GF-D8 (cell line): Measurements from ENCODE around the gene EXOSC2.

Source experiments
- DNase-seq: peaks from one replicate; lab custom pipeline; 2025; lab: John Stamatoyannopoulos, UW

EXOSC2 gene, protein sequence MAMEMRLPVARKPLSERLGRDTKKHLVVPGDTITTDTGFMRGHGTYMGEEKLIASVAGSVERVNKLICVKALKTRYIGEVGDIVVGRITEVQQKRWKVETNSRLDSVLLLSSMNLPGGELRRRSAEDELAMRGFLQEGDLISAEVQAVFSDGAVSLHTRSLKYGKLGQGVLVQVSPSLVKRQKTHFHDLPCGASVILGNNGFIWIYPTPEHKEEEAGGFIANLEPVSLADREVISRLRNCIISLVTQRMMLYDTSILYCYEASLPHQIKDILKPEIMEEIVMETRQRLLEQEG

DNA sequence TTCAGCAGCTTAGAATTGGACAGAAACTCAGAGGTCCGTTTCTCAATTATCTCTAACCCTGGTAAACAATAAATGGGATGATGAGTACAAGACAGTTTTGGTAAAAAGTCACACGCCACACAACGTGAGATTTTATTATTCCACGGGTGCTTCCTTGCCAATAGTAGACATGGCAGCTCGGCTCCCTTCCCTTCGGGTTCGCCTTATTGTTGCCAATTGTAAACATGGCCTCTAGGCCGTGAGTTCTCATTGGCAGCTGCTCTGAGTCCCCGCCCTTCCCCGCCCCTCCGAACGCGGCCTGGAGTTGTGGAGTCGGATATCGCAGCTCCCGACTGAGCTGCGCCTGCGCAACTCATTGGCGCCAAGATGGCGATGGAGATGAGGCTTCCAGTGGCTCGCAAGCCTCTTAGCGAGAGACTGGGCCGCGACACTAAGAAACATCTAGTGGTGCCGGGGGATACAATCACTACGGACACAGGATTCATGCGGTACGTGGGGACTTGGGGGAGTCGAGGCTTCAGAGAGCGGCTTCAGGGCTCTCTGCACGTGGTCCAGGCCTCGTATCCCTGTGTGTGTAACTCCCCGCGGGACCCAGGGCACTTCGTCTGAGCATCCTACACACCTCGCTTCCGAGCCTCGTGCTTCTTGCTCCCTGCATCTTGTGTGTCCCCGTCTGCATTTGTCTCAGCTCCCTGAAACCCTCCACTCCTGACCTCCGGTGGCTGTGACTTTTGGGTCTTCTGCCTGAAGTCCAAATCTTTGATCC is at the start of gene EXOSC2:
Gene EXOSC2 (plus strand): TSS at position 355 of the 766 bp plus-strand sequence. CDS start 12 bp downstream, at position 367.
- DNase-seq = peak; percentile 91

DNA sequence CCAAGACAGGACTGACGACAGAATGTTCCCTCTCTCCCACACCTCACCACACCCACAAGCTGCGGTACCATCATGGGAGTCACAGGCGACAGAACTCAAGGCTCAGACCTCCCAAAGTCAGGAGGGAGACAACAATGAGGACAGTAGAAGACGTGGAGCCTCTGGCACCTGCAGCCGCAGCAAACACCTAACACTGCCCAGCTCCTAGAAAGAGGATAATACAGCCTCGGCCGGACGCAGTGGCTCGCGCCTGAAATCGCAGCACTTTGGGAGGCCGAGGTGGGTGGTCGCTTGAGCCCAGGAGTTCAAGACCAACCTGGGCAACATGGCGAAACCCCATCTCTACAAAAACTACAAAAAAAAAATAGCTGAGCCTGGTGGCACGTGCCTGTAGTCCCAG is 42.4 kb upstream of the EXOSC2 start:
- DNase-seq = no peak

DNA sequence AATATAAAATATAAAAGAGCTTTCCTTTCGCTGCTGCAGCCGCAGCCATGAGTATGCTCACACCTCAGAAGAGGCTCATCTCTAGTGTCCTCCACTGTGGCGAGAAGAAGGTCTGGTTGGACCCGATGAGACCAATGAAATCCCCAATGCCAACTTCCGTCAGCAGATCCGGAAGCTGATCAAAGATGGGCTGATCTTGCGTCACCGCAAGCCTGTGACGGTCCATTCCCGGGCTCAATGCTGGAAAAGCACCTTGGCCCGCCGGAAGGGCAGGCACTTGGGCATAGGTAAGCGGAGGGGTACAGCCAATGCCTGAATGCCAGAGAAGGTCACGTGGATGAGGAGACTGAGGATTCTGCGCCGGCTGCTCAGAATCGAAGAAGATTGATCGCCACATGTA is 41.8 kb upstream of the EXOSC2 start:
- DNase-seq = no peak

DNA sequence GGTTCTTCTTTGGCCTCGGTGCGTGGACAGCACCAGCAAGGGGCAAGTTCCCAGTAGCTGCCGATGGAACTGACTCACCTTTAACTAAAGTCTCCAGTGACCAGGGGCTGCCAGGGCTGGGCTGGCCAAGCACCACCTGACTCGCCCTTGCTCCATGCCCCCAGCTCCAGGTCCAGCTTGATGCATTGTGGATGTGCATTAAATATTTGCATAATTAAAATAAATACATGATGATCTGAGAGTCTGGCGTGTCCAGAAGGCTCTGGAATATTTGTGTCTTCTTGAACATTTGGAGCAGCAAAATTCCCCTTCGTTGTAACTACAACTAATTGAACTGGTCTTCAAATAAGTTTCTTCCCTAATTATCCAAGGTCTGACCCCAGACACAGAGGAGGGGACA is 38.7 kb upstream of the EXOSC2 start:
- no peak for DNase-seq

DNA sequence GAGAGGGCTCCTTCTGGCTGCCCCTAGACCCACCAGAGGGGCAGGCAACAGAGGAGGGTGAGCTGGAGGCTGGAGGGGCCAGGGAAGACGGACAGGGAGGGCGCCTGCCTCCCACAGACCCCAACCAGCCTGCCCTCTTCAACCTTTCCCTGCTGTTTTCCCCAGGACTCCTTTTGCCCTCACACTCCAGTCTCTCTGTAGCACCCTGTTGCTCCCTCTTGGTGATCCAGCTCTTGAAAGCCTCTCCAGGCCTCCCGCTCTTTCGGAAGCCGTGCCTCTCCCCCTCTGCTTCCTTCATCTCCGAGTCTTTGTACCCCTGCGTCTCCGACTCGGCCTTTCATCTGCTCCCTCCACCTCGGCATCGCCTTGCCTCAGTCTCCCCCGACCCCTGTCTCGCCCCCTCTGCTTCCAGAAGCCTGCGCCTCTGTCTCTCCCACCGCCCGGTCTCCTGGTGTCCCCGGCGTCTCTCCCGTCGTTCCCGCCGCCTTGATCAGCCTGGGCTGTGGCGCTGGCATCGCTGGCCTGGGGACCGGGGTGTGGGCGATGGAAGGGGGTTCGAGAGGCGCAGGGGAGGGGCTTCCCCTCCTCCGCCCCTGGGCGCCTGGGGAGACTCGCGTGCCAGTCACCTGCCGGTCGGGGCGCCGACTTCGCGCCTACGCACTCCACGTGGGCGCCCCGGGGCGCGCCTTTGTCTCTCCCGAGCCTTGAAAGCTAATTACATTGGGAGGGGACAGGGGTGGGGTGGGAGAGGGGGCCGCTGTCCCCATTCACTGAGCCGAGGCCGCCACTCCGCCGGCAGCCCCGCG is 34.5 kb upstream of the EXOSC2 start:
- DNase-seq = no peak

DNA sequence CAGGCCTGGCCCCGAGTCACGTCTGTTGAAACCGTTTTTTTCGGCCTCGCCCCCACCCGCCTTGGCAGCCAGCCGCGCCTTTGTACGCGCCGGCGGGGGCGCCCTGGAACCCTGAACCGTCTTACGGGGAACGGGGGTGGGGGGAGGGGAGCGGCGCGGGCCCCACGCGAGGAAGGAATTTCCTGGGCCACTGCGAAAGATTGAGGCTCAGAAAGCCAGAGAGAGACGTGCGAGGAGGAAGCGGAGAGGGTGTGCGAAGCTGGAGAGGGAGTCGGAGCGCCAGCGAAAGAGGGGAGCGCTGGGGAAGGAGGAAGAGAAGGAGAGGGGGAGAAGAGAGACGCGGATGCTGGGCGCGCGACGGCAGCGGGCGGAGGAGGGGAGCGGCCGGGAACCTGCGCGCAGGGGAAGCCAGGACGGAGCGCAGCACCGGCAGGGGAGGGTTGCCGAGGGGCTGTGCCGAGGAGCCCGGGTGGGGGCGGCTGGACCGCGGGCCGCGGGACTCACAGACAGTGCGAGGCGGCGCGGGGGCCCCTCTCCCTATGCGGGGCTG is 33.8 kb upstream of the EXOSC2 start:
- no peak for DNase-seq

DNA sequence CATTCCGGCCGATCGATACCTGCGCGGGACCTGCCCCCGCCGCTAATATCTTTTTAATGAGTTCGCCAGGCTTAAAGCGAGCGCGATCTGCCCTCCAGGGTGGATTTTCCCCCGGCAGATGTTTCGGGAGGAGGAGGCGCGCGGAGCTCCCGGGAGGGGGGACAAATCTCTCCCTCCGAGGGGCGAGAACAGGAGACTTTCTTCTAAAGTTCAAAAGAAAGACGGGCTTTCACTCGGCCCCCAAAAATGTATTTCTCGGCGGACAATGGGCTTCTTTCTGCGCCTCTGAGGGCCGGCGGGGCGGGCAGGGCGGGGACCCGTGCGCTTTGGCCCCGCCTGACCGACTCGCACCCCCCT is 33.3 kb upstream of the EXOSC2 start:
- no peak for DNase-seq

DNA sequence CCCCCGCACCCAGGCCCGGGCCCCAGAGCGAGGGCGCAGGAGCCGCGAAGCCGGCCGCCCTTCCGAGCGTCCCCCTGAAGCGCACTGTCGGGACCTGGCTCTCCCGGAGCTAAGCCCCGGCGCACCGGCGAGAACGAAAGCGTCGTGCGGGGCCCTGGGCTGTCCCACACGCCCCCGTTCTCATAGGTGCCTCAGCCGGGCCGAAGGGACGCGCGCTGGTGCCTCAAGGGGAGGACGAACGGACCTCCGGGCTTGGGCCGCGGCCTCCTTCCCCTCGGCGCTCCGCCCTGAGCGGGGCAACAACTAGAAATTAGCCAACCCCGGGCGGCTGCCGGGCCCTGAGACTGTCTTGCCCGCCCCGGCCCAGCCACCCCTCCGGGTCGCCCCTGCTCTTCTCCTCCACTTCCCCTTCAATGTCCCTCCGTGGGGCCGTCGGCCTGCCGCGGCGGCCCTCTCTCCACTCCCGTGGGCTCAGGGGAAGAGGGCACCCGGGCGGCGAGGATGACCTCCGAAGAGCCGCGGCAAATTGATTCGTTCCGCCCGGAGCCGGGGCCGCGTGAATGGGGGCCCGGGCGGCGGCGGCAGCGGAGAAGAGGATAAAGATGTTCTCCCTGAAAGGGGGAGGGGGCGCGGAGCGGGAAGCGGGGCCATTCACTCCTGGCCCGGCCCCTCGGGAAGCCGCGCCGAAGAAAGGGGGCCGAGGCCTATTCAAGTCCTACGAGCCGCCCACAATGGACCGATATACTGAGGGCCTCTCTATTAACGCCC is 32.7 kb upstream of the EXOSC2 start:
- DNase-seq = no peak

DNA sequence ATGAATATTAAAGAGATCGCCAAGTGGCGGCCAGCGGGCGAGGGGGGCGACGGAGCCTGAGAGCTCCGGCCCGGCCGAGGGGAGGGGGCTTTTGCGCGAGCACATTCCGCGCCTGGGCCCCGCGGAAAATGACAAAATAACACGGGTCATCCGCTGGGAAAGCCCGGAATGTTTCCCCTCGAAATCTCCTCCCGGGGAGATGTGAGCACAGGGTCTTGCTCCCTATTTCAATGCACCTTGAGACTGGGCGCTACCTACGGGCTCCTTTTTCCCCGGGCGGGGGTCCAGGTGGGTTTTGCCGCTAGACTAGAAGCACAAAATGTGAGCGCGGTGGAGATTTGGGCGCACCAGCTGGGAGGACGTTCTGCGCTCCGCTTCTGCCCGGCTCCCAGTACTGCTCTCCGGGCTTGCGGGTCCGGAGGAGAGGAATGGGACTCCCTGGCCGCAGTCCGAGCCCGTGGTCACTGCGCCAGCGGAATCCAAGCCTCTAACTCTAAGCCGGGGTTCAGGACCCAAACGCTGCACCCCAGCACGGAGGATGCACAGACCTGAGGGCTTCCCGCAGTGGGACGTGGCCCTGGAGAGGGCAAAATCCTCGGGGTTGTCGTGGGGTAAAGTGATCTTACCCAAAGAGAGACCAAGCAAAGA is 32.0 kb upstream of the EXOSC2 start:
- no peak for DNase-seq

DNA sequence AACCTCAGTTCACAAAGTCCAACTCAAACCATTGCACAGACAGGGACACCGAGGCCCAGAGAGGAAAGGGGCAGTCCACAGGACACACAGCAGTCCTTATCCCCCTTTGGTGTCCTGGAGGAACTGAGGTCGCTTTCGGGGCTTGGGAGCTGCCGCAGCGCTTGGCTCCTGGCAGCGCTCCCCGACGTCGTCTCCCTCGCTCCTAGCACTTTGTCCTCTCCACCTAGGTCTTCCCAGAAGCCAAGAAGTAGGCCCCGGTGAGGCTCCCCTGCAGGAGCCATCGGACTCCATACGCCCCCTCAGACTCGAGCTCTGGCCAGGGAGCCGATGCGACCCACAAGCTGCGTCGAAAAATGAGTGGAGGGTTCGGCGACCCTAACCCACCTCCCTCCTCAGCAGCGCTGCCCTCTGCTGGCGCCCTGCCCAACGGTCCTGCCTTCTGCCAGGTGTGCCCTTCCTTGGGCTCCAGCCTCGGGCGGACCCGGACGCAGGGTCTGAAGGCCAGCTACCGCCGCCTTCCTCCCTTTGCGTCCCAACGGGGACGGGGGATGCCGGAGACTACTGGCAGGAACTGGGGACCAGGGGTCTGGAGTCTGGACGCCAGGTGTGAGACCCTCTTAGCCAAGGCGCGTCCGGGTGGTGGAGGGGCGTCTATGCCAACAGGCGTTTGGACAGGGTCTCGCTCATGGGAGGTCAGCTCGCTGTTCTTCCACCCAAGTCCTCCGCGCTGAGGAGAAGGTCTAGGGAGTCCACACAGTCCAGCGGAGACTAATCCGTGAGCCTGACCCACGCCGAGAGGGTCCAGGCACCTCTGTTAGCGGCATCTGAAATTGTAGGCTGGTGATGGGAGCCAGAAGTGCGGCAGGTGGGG is 31.2 kb upstream of the EXOSC2 start:
- no peak for DNase-seq

DNA sequence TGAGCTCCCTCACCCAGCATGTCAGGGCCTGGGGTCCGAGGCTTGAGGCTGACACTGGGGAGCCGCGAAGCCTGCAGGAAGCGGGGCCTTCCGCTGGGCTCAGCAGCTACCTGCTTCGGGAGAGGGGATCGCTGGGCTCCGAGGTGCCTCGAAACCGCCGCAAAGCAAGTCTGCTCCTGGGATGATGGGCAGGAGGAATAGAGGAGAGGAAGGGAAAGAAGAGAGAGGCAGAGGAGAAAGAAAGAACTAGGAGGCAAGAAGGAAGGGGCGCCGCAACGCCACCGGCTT is 30.7 kb upstream of the EXOSC2 start:
- DNase-seq = no peak

DNA sequence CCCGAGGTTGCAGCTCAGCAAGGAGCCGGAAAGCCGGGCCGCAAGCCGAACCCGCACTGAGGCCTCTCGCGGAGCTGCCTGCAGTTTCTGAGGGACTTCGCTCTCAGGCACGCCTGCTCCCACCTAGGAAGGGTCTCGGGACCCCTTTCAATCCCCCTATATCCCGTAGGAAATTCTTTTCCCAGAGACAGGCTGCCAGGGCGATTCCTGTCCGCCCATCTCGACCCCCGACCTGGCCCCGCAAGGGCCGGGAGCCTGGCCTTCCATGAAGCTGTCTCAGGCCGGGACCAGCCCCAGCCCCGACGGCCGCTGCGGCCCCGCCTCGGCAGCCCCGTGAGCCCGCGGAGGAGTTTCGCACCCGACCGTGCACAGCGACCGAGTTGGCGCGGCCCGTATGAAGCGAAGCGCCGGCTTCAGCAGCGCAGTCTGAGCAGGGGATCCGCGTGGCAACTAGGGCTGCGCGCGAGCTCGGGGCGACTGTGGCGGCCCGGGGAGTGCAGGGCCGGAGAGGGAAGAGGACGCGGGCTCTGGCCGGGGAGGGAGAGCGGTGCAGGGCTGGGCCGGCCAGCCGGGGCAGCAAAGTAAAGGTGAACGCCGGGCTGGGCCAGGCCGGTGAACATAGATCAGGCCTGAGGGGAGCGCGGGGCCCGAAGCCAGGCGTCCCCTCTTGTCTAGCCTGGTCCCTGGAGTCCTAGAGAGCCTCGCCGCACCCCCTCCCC is 30.2 kb upstream of the EXOSC2 start:
- no peak for DNase-seq

DNA sequence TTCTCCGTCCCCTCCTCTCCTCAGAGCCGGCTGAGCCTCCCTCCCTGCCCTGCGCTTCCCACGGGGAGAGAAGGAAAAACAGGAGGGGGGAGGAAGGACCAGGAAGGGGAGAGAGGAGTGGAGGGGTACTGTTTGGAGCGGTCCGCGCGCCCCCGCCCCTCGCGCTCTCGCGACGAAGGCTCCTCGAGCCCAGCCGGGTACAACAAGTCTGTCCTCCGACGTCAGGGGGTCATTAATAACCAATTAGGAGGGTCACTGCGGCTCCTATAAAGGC is 29.7 kb upstream of the EXOSC2 start:
- DNase-seq = no peak

DNA sequence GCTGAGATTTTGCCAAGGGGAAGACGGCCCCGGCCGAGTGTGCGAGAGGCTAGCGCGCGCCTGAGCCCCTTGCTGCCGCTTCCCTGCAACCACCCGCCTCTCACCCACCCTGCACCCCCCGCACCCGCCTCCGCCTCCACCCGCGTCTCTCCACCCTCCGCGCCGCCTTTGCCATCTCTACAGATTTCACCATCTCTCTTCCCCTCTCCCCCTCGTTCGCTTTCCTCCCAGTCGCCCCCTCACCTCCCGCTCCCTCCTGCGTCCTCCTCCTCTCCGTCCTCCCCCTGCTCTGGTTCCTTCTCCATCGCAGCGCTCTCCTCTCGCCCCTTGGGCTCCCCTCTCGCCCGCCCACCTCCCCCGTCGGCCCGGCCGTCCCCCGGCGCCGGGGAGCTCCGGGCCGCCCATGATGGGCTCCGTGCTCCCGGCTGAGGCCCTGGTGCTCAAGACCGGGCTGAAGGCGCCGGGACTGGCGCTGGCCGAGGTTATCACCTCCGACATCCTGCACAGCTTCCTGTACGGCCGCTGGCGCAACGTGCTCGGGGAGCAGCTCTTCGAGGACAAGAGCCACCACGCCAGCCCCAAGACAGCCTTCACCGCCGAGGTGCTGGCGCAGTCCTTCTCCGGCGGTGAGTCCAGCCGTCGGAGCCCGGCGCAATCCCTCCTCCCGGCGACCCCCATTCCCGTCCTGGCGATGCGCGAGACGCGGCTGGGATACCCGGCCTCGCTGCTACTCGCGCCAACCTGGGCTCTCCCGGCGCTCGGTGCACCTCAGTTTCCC is 29.1 kb upstream of the EXOSC2 start, which contains the start of gene PRDM12:
Gene PRDM12 (plus strand): TSS at position 344 of the 778 bp plus-strand sequence. CDS start 60 bp downstream, at position 404.
- no peak for DNase-seq

DNA sequence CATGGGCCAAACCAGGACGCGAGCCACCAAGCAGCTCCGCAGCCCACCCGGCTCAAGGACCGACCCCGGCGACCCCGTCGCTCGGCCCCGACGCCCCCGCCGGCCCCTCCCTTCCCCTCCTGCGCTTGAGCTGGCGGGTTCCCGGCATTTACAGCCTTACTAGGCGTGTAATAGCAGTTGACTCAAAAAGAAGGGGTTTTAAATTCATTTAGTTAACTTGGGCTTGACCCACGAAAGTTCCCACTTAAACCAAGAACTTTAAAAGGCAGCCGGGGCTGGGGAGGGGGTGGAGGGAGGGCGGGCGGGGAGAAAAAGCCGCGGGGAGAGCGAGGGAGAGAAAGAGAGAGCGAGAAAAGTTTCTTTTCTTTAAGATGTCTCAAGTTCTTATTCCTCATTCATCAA is 28.6 kb upstream of the EXOSC2 start:
- DNase-seq = no peak

DNA sequence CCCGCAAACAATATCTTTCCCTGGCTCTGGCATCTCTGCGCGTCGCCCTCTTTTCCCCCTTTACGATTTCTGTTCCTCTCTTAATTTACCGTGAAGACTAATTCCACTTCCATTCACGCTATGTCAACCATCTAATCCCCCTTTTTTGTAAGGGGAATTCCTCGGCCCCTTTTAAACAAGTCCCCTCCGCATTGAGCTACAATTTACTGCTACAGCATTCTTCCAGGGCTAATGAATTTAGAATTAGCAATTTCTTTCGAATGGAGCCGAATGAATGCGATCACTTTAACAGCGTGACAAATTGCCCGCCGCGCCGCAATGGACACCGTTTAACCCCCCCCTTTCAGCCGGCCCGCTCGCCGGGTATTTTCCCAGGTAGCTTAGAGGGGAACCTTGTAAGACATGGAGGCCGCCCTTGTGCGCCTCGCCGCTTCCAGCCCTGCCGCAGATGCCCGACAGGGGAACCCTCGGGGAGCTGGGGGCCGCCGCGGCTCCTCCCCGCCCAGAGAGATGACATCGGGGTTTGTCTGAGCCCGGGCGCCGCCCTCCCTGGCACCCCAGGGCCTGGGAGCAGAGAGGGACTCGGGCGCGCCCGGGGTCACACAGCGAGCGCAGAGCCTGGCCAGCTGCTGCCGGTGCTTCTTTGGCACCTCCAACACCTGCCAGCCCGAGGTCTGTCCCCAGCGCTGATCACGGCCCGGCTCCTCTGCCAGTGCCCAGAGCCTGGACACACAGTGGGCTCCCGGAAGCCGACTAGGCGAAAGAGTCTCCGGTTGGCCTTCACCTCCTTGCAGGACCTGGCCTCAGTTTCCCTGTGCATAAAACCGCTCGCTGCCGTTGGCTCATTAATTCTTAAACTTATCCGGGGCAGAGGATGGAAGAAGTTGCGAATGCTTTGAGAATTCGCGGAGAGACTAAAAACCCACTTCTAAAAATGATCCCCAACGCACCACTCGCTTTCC is 27.9 kb upstream of the EXOSC2 start:
- DNase-seq = no peak

DNA sequence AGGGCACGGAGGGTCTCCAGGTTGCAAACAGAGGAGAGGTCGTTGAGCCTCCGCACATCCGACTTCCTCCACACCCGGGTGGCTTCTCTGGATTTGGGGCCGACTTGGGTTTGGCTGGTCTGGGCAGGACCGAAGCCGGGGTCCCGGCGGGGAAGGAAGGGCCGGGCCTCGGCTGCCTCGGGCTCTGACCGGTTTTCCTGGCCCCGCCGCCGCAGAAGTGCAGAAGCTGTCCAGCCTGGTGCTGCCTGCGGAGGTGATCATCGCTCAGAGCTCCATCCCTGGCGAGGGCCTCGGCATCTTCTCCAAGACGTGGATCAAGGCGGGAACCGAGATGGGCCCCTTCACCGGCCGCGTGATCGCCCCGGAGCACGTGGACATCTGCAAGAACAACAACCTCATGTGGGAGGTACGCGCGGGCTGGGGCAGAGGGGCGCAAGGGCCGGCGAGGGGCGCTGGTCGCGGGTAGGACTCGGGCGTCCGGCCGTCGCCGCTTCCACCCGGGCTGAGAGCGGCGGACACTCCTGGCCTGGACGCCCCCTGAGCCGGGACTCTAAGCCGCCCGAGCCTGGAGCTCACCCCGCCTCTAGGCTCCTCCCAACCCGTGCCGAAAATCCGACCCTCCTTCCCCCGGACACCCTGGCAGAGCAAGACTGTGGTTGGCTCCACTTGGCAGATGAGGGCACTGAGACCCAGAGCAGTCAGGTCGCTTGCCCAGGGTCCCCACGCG is 27.0 kb upstream of the EXOSC2 start:
- no peak for DNase-seq

DNA sequence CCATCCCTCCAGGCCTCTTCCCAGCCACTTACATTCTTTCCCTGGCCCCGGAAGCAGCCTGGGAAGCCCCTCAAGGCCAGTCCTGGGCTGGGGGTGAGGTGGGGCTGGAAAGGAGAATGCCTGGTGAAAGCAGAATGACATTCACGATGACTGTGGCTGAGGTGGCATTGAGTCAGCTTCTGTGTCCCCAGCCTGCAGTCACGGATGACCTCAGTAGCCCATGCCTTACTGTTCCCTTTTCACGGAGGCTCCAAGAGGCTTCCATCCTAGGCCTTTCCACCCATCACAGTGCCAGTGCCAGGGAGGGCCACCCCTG is 26.5 kb upstream of the EXOSC2 start:
- no peak for DNase-seq
